GM20431 (cell line): ENCODE measurements around the gene SHANK1.
"Not testable (repeated sequence)": the region's sequence is repeated elsewhere in the genome, so short reads cannot be mapped to it uniquely, and the experiment has no call there.

Experiments
- in situ Hi-C: fragments of 300-500 bp; cut with MseI, MboI; formaldehyde crosslinking; loops from one replicate; pipeline ENCODE4 v1.15.0; 2020; ENCODE audit warnings: low sequenced_read_pairs; ENCODE audit not compliant: unreplicated experiment

The SHANK1 gene

DNA sequence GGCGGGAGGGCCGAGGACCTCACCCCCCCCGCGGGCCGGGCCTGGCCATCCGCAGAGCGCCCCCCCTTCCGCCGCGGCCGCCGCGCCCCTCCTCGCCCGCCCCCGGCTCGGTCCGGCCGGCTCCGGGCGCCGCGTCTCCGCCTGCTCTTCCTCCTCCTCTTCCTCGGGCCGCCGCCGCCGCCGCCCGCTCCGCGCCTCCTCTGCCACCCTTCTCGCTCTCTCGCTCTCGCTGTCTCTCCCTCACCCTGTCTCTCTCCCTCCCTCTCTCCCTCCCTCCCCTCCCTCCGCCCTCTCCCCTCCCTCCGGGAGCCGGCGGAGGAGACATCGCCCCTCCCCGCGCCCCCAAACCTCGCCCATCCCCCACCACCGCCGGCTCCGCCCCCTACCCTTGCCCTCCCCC, at the start of gene SHANK1:
TSS of gene SHANK1 (minus strand) at position 237 of the 400 bp plus-strand sequence. CDS start 2,883 bp downstream, outside the sequence.
- in situ Hi-C loops, result no loop called here

DNA sequence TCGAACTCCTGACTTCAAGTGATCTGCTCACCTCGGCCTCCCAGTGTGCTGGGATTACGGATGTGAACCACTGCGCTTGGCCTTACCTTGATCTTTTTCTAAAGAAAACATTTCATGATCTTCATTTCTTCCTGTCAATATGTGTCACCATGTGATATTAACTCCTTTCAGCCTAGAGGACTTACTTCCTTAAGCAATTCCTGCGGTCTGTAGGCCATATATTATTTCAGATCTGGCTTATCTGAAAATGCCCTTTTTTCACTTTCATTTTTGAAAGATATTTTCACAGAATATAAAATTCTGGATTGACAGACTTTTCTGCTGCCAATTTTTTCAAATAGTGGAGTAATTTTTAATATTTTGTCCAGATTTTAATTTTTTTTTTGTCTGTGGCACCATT, 48.7 kb upstream of the SHANK1 start:
- in situ Hi-C loops, result no loop called here

DNA sequence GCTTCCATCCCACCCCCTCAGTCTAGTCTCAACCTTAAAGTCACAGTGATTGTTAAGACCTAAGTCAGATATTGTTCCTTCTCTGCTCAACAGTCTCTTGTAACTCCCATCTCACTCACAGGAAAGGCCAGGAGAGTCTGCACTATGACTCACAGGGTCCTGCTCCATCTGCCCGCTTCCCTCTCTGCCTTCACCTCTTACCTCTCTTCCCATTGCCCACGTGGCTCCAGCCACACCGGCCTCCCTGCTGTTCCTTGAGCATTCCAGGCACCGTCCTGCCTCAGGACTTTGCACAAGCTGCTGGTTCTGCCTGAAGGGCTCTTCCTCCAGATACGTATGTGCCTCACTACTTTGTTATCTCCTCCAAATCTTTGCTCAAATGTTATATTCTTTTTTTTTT, 47.7 kb upstream of the SHANK1 start:
- in situ Hi-C loops, result not testable (repeated sequence)

DNA sequence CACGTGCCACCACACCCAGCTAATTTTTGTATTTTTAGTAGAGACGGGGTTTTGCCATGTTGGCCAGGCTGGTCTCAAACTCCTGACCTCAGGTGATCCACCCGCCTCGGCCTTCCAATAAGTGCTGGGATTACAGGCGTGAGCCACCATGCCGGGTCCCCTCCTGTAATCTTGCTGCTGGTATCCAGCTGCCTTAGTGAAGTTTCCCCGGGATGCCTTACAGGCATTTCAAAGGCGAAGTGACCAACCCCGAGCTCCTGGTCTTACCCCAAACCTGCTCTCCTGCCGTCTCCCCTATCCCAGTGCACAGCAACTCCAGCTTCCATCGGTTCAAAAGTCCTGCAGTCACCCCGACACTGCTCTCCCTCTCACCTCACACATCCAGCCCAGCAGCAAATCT, 47.1 kb upstream of the SHANK1 start:
- in situ Hi-C loops, result not testable (repeated sequence)

DNA sequence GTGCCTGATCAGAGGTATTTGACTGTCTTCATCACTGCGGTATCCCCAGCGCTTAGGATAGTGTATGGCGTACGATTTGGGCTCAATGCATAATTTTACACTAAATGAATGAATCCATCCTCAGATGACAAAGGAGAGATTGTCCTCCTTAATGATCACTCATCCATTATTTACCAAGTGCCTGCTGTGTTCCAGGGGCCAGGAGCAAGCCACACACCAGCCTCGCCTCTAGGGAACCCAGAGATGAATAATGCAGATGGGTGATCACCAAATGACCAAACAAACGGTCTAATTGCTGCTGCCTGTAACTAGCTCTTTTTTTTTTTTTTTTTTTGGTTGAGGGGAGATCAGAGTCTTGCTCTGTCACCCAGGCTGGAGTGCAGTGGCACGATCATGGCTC, 44.8 kb upstream of the SHANK1 start:
- in situ Hi-C loops, result no loop called here

DNA sequence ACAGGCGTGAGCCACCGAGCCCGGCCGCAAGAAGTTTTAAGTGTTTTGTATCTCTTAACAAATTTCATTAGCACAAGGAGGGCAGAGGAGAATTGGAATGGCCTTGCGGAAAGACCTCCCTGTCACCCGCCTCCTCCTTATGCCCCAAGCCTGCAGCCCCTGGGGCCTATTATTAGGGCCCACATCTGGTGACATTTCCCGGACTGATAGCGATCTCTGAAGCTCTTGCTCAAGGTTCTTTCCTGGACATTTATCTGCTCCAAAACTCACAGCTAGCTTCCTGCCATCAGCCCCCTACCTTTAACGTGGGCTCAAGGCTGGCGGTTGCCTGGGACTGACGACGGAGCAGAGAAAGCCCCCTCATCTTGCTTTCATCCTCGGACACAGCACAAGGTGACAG, 43.9 kb upstream of the SHANK1 start:
- in situ Hi-C loops, result not testable (repeated sequence)

DNA sequence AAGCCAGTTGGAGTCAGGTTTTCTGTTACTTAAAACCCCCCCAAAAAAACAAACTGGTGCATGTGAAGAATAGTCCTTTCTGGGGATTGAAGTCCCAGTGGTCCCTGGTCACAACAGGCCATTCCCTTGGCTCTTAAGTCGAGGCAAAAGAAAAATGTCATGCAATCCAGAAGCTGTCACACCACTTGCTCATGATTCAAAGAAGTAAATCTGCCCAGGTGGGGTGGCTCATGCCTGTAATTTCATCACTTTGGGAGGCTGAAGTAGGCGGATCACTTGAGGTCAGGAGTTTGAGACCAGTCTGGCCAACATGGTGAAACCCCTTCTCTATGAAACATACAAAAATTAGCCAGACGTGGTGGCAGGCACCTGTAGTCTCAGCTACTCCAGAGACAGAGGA, 41.9 kb upstream of the SHANK1 start:
- in situ Hi-C loops, result not testable (repeated sequence)

DNA sequence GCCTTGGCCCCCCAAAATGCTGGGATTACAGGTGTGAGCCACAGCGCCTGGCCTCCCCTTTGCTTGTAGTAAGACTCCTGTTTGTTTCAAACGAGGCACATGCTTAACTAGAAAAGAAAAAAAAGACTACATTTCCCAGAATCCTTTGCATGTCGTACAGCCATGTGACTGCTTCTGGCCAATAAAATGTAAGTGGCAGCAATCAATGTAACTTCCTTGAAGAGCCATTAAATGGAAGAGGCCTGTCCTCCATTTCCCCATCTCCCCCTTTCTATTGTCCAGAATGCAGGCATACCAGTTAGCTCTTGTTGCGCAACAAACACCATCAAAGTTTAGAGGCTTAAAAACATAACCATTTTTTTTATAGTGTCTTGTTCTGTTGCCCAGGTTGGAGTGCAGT, 40.3 kb upstream of the SHANK1 start:
- in situ Hi-C loops, result no loop called here

DNA sequence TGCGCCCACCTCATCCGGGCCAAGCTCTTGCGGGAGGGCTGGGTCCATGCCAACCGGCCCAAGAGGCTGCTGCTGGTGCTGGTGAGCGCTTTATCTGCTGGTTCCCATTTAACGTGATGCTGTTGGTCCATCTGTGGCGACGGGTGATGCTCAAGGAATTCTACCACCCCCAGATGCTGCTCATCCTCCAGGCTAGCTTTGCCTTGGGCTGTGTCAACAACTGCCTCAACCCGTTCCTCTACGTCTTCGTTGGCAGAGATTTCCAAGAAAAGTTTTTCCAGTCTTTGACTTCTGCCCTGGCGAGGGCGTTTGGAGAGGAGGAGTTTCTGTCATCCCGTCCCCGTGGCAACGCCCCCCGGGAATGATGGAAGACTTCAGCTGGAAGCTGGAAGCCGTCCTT, 39.5 kb upstream of the SHANK1 start:
- in situ Hi-C loops, result not testable (repeated sequence)

DNA sequence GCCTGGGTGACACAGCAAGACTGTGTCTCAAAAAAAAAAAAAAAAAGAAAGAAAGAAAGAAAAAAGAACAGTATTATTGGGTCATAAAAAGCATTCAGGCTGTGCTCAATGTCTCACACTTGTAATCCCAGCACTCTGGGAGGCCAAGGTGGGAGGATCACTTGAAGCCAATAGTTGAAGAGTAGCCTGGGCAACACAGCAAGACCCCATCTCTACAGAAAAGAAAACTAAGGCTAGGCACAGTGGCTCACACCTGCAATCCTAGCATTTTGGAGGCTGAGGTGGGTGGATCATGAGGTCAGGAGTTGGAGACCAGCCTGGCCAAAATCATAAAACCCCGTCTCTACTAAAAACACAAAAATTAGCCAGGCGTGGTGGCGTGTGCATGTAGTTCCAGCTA, 38.0 kb upstream of the SHANK1 start:
- in situ Hi-C loops, result not testable (repeated sequence)

DNA sequence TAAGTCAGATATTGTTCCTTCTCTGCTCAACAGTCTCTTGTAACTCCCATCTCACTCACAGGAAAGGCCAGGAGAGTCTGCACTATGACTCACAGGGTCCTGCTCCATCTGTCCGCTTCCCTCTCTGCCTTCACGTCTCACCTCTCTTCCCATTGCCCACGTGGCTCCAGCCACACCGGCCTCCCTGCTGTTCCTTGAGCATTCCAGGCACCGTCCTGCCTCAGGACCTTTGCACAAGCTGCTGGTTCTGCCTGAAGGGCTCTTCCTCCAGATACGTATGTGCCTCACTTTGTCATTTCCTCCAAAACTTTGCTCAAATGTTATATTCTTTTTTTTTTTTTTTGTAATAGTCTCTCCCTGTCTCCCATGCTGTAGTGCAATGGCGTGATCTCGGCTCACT, 36.6 kb upstream of the SHANK1 start:
- in situ Hi-C loops, result not testable (repeated sequence)

DNA sequence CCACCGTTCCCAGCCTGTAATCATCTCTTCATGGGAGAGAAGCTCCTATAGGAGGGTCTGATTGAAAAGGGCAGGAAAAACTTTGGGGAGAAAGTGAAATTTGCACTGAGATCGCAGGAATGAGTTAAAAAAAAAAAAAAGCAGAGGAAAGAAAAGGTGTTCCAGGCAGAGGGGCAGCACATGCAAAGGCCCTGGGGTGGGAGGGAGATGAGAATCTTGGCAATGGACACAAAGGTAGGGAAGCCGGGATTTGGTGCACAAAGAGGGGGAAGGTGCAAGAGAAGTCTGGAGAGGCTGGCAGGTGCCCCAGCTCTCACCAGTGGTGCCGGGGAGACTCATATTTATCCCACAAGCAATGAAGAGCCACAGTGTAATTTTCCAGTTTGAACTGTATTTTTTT, 34.3 kb upstream of the SHANK1 start:
- in situ Hi-C loops, result no loop called here

DNA sequence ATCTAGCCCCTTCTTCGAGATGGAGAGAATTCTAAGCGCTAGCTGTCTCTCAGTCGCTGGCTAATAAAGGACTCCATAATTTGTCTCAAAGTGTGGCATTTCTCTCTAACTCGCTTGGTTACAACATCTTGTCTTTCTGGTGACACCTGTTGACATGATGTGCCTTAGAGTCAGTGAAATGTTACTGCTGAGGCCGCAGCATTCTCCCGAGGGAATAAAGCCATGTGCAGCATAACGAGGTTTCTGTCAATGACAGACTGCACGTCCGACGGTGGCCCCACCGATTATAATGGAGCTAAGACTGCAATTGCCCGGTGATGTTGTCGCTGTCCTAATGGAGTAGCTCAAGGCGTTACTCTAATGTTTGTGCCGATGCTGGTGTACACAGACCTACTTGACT, 30.4 kb upstream of the SHANK1 start:
- in situ Hi-C loops, result no loop called here

DNA sequence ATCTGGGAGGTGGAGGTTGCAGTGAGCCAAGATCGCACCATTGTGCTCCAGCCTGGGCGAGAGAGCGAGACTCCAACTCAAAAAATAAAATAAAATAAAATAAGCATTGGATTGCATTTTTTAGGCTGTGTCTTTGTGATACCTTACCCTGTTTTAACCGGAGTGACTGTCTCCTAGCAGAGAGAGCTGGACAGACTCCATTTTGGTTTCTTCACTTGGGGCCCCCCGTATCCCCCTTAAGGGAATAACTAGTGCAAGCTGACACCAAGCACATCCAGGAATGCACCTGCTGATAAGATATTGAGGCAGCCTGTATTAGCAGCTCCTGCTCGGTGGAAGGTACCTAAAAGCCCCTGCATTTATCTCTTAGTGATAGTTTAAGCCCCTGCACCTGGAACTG, 29.9 kb upstream of the SHANK1 start:
- in situ Hi-C loops, result no loop called here

DNA sequence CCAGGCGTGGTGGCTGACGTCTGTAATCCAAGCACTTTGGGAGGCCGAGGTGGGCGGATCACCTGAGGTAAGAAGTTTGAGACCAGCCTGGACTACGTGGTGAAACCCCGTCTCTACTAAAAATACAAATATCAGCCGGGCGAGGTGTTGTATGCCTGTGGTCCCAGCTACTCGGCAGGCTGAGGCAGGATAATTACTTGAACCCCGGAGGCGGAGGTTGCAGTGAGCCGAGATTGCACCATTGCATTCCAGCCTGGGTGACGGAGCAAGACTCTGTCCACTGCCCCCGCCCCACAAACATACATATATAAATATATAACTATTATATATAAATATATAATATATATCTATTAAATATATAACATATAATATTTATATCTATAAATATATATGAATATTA, 27.5 kb upstream of the SHANK1 start:
- in situ Hi-C loops, result not testable (repeated sequence)

DNA sequence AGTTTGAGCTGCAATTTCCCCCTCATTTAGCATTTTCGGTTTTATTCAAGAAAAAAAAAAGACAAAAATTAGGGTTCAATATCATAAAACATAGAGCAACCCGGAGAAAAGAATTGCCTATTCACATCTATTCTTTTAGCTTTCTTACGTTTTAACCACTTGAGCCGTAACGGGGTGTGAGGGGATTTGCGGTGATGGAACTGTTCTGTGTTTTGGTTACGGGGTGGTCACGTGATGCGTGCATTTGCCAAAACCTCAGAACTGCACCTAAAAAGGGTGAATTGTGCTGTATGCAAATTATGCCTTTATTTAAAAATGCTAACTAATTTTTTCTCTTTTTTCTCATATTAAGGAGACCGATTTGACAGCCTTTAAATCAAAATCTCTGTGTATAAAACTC, 25.6 kb upstream of the SHANK1 start:
- in situ Hi-C loops, result no loop called here

DNA sequence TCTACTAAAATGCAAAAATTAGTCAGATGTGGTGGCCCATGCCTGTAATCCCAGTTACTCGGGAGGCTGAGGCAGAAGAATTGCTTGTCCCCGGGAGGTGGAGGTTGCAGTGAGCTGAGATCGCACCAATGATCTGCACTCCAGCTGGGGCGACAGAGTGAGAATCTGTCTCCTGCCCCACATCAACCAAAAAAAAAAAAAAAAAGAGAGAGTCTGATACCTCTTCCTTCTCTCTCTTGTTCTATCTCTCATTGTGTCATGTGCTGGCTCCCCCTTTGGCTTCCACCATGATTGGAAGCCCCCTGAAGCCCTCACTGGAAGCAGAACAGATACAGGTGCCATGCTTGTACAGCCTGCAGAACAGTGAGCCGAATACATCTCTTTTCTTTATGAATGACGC, 23.9 kb upstream of the SHANK1 start:
- in situ Hi-C loops, result no loop called here

DNA sequence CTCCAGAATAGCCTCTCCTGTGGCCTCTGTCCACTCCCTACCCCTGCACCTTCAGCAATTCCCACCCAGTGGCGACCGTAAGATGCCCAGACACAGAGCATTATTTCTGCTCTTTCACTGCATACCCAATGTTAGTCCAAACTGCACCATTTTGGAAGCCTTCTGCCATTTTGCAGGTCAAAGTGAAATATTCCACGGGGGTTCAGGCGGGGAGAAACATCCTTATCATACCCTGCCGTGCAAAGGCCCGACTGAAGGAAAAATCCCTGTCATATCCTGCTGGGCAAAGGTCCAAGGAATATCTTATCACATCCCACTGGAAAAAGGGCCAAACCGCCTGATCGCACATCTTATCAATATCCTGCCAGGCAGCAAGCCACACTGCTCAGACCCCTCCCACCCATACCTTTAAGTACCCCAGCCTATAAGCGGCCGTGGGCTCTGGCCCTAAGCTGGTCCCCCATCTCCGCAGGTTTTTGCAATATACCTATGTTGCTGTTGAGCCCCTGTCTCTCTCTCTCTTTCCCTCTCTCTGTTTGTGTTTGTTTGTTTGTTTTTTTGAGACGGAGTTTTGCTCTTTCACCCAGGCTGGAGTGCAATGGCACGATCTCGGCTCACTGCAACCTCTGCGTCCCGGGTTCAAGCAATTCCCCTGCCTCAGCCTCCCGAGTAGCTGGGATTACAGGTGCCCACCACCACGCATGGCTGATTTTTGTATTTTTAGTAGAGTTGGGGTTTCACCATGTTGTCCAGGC, 21.8 kb upstream of the SHANK1 start:
- in situ Hi-C loops, result no loop called here

DNA sequence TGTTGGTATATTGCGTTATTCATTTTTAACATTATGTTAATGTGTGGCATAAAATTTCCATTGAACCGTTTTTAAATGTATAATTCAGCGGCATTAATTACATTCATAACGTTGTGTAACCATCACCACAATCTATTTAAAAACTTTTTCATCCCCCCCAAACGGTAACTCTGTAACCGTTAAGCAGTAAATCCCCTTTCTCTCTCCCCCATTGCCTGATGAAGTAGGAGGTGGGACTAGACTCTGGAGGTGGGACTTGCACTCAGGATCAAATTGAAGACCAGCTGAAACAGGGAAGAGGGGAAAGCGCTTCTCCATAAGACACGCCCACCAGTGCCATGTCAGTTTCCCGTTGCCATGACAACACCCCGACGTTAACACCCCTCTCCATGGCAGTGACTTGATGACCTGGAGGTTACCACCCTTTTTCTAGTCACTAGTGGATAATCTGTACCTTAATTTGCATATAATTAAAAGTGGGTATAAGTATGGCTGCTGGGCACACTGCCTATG, 20.4 kb upstream of the SHANK1 start:
- in situ Hi-C loops, result no loop called here

DNA sequence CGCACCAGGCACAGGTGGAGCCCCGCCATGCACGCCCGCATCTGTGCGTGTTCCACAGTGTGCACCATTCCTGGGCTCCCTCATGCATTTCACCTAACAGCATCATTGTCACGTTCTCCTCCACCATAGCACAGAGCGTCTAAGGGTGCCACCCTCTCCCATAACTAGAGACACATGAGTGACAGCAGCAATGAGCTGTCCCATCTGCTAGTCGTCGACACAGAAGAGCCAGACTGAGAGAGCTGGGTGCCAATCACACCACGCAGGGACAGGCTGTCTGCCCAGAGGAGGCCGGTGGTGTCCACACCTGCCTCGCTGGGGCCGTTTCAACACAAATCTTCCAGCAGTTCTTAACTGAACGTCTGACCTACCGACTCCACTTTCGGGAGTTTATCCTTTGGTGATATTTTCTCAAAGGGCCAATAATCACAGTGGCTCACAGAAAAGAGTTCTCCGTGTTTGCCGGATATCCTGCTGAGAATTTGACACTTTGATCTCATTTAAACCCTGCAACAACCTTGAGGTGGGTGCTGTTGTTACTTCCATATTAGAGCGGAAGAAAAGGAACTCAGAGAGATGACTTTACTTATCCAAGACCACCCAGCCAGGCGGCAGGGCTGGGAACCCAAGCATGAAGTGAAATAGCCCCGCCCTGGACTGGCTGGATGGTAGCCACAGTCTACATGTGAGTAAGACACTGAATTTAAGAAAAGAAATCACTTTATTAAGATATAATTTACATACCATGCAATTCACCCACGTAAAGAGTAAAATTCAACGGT, 19.7 kb upstream of the SHANK1 start:
- in situ Hi-C loops, result no loop called here

DNA sequence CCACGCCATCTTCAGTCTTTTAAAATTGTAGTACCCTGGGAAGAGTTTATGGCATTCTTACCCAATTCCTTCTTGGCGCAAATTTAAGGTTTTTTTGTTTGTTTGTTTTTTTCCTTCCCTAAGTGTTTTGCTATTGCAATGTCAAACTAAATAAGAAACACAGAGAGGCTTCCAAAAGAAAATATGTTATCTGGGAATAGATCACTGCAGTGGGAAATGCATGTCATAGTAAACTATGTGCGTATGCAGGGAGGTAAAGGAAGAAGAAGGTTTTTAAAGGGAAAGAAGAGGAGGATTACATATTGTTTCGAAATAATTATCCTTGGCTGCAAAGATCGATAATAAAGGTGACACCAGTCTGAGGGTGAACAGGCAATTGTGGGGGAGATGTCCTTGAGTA, 16.7 kb upstream of the SHANK1 start:
- in situ Hi-C loops, result no loop called here
